Psoas muscle (tissue), 8 donors: ENCODE results near the gene ZNF771. TPM values are rescaled to one million over a fixed set of nuclear protein-coding genes. Genes with fewer than 3 reads are reported as not detected.
"Not testable (repeated sequence)": the region's sequence is repeated elsewhere in the genome, so short reads cannot be mapped to it uniquely, and the experiment has no call there.

Source experiments
- ATAC-seq, 4 donors: fragments of 200-7000 bp; cut with Tn5 transposase; one replicate each; pipeline ENCODE4 v1.9.1; 2020; ENCODE audit warnings: moderate library complexity in 3 of 4, mild to moderate bottlenecking in 2 of 4
- DNase-seq, 2 donors: peaks; one replicate each; pipeline ENCODE4 v3.0.0-alpha.2; 2020
- H3K27ac ChIP-seq: fragments of 200-600 bp; one replicate; pipeline ENCODE4 v1.8.0; 2022
- H3K27me3 ChIP-seq, 3 donors: fragments of 200-600 bp in 1 of 3; one replicate each; pipeline versions ENCODE4 v1.6.1 to v1.8.0; 2013 to 2022; ENCODE audit warnings: low read length in 2 of 3, mild to moderate bottlenecking in 2 of 3, moderate library complexity in 1 of 3; ENCODE audit not compliant: insufficient read depth in 3 of 3
- H3K36me3 ChIP-seq, 2 donors: fragments of 200-600 bp in 1 of 2; one replicate each; pipeline versions ENCODE4 v1.6.1 to v1.8.0; 2013 to 2022; ENCODE audit warnings: low read depth in 1 of 2, mild to moderate bottlenecking in 1 of 2, moderate library complexity in 1 of 2; ENCODE audit not compliant: insufficient read depth in 1 of 2
- H3K4me1 ChIP-seq: fragments of 200-600 bp; one replicate; pipeline ENCODE4 v1.8.0; 2022
- H3K4me3 ChIP-seq: fragments of 200-600 bp; one replicate; pipeline ENCODE4 v1.8.0; 2022; ENCODE audit warnings: mild to moderate bottlenecking
- H3K9me3 ChIP-seq: fragments of 200-600 bp; one replicate; pipeline ENCODE4 v1.8.0; 2022
- CTCF ChIP-seq: fragments of 200-600 bp; IDR thresholded peaks from one replicate; pipeline ENCODE4 v1.8.0; 2022; ENCODE audit warnings: antibody characterized with exemption
- WGBS, 3 donors: extraction: QIAGEN DNeasy Blood & Tissue Kit; methylation state at CpG; one replicate each; pipeline versions ENCODE4 v1.1.6 to v1.1.7; 2013; 5-methylcytosine and 5-hydroxymethylcytosine counted together
- intact Hi-C, 2 donors: fragments of 100-400 bp; cut with DNase I; formaldehyde crosslinking; loops; one replicate each; pipeline versions ENCODE4 v1.11.0 to v1.14.2; 2022
- polyA plus RNA-seq, 3 donors: library from polyadenylated mRNA; stranded (reverse); fragments of 200-250 nt; gene quantifications; one replicate each; pipeline ENCODE4 v1.2.3, GENCODE V29; 2013
- total RNA-seq, 4 donors: library from RNA; stranded (reverse); fragmentation: NEBNext Ultra II Directional in 2 of 4; extraction: Animal tissue kit (Norgen Biotek cat#: 25700) in 2 of 4; gene quantifications; one replicate each; pipeline versions ENCODE4 v1.2.1 to v1.2.4, GENCODE V29; 2021 to 2023
- donor health status: healthy with polysubstance abuse.
- donor health status: DM: no; HTN: no; CAD: no; lungs with moderate emphysema.
- donor health status: Bipolar disorder and iron deficiency.
- donor health status: healthy.
- donor health status: DM: yes; HTN: yes; CAD: no.
- donor health status: DM: no; HTN: no; CAD: no.
- donor health status: DM: no; HTN: no; CAD: no.
- donor health status: DM: yes; HTN: yes; CAD: no.

The ZNF771 gene
- total and polyA plus RNA-seq, 7 donors: 4.8 to 14.6 (median 7.4) TPM

GRCh38 chr16:30395992-30396585, 11.3 kb upstream of the ZNF771 start:
- Histone ChIP-seq H3K9me3 (no peaks in the 10 kb centered on the region), H3K4me1 (peaks cover 20% of the 10 kb centered on the region), H3K27ac (peak overlapping the region; percentile 87), H3K36me3 (peaks cover 0 to 13% of the 10 kb centered on the region in 2 donors), H3K27me3 (no peaks in the 10 kb centered on the region), H3K4me3 (peak overlapping the region; percentile 91)
- DNase-seq: no peak
- 15 to 29% (median 16%) methylated on average over 10 to 13 of the region's 13 CpGs for WGBS, 3 donors
- no peak for ATAC-seq
- no peak for TF ChIP-seq CTCF
- intact Hi-C loops: loop anchor here in 1 of 2 donors (2.0 kb wide), 1 partner anchor 17 kb away; no protein-coding TSS in a partner anchor

GRCh38 chr16:30396627-30397026, 10.8 kb upstream of the ZNF771 start:
- H3K9me3 ChIP-seq, H3K27me3 ChIP-seq, H3K27ac ChIP-seq, ATAC-seq, intact Hi-C loops: not testable (repeated sequence)
- Histone ChIP-seq H3K4me3 (peak overlapping the region; percentile 91), H3K4me1 (peaks cover 20% of the 10 kb centered on the region), H3K36me3 (peaks cover 0 to 13% of the 10 kb centered on the region in 2 donors)
- DNase-seq: peak in 1 of 2 donors; percentile 28
- 72 to 89% (median 84%) methylated on average over 4 of the region's 4 CpGs for WGBS, 3 donors

- ATAC-seq: no peak
Observed at GRCh38 chr16:30397056-30397455, 10.3 kb upstream of the ZNF771 start.

GRCh38 chr16:30397776-30398660, 9.4 kb upstream of the ZNF771 start:
- Histone ChIP-seq H3K36me3 (peaks cover 0 to 13% of the 10 kb centered on the region in 2 donors), H3K4me3 (no peak overlapping the region), H3K27me3 (no peaks in the 10 kb centered on the region), H3K9me3 (no peaks in the 10 kb centered on the region), H3K27ac (no peak overlapping the region), H3K4me1 (peaks cover 20% of the 10 kb centered on the region)
- ATAC-seq (no peak), DNase-seq (peak in 1 of 2 donors; percentile 41)
- intact Hi-C loops: no loop called here
- TF ChIP-seq CTCF: no peak
- 91% methylated on average over 41 to 42 of the region's 42 CpGs for WGBS, 3 donors

More at GRCh38 chr16:30397056-30397455, 10.3 kb upstream of the ZNF771 start:
- TF ChIP-seq CTCF: no peak
- intact Hi-C loops: no loop called here
- Histone ChIP-seq H3K4me3 (no peak overlapping the region), H3K27ac (no peak overlapping the region), H3K36me3 (peaks cover 0 to 13% of the 10 kb centered on the region in 2 donors), H3K9me3 (no peaks in the 10 kb centered on the region), H3K27me3 (no peaks in the 10 kb centered on the region), H3K4me1 (peaks cover 20% of the 10 kb centered on the region)
- 67 to 80% (median 72%) methylated on average over 4 of the region's 4 CpGs for WGBS, 3 donors
- no peak for DNase-seq
